Type B pancreatic cell (in vitro differentiated cells): ENCODE measurements around the gene CAPN5. TPM values are rescaled to one million over a fixed set of nuclear protein-coding genes. Genes with fewer than 3 reads are reported as not detected.
"Not testable (repeated sequence)": the region's sequence is repeated elsewhere in the genome, so short reads cannot be mapped to it uniquely, and the experiment has no call there.

ENCODE experiments used
- DNase-seq: peaks from one replicate; pipeline ENCODE4 v3.0.0; 2021; ENCODE audit warnings: mixed read lengths; ENCODE audit not compliant: unreplicated experiment; ENCODE audit errors: extremely low spot score
- H3K27ac Mint-ChIP-seq: 2 replicates; pipeline ENCODE4 v1.8.0; 2021; ENCODE audit warnings: mild to moderate bottlenecking, mixed read lengths
- H3K27me3 Mint-ChIP-seq: 2 replicates; pipeline ENCODE4 v1.8.0; 2021; ENCODE audit warnings: mixed read lengths
- H3K36me3 Mint-ChIP-seq: 2 replicates; pipeline ENCODE4 v1.8.0; 2021; ENCODE audit warnings: mixed read lengths
- H3K4me1 Mint-ChIP-seq: one replicate; pipeline ENCODE4 v1.8.0; 2021; ENCODE audit warnings: mixed read lengths; ENCODE audit not compliant: unreplicated experiment
- H3K4me3 Mint-ChIP-seq: 2 replicates; pipeline ENCODE4 v1.8.0; 2021; ENCODE audit warnings: mild to moderate bottlenecking, mixed read lengths
- H3K9me3 Mint-ChIP-seq: 2 replicates; pipeline ENCODE4 v1.8.0; 2021; ENCODE audit warnings: mixed read lengths
- long read RNA-seq: library from polyadenylated mRNA; unstranded; transcript quantifications from one replicate; pipeline ENCODE4 v2.0.0, GENCODE V29; 2020
- total RNA-seq: library from RNA; stranded (reverse); gene quantifications from 2 replicates; pipeline ENCODE4 v1.2.1, GENCODE V29; 2021; ENCODE audit warnings: low replicate concordance
- TF ChIP-seq, protein P1 (sequence below): fragments of 200-600 bp; sonication (generic); conservative IDR thresholded peaks from 2 replicates; pipeline ENCODE4 v1.5.0; 2021; ENCODE audit warnings: antibody characterized with exemption, mild to moderate bottlenecking

CAPN5 gene
- total RNA-seq = 17.9 and 18.8 TPM in 2 replicates
- long read RNA-seq = 0 reads

DNA sequence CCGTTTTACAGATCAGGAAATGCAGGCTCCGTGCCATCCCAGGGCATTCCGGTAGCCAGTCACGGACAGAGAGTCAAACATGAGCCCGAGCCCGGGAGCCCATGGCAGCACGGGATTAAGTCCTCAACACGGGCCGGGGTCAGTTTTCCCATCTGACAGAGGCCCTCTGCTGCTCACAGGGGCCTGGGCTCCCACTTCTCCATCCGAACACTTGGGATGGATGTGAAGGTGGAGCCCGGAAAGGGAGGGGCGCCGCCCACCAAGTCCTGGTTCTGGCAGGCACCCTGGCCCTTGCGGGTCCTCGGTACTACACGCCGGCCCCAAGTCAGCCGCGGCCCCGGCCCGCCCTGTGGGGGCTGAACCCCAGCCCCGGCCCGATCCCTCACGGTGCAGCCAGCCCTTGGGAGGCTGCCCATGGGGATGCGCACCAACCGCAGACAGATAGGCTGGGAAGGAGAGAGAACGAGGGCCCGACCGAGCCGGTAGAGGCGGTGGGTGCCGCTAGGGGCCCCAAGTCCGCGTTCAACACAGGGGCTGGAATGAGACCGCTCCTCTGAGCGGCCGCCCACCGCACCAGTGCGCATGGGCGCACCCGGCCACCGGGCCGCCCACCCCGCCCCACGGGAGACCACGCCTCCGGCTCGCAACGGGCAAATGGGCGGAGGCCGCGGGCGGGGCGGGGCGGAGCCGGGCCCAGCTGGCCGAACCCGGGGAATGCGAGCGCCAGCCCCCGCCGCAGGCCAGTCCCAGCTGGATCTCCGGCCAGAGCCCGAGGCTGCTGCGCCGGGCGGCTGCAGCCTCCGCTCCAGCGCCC, at the start of gene CAPN5:
TSS of gene CAPN5 (plus strand) at position 743 of the 814 bp plus-strand sequence. CDS start 17,916 bp downstream, outside the sequence.
- DNase-seq = peak; percentile 97
- TF ChIP-seq, protein P1, sequence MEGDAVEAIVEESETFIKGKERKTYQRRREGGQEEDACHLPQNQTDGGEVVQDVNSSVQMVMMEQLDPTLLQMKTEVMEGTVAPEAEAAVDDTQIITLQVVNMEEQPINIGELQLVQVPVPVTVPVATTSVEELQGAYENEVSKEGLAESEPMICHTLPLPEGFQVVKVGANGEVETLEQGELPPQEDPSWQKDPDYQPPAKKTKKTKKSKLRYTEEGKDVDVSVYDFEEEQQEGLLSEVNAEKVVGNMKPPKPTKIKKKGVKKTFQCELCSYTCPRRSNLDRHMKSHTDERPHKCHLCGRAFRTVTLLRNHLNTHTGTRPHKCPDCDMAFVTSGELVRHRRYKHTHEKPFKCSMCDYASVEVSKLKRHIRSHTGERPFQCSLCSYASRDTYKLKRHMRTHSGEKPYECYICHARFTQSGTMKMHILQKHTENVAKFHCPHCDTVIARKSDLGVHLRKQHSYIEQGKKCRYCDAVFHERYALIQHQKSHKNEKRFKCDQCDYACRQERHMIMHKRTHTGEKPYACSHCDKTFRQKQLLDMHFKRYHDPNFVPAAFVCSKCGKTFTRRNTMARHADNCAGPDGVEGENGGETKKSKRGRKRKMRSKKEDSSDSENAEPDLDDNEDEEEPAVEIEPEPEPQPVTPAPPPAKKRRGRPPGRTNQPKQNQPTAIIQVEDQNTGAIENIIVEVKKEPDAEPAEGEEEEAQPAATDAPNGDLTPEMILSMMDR = peak; percentile 65
- Mint-ChIP-seq H3K4me3 (peak within 1 kb of the TSS; percentile 92), H3K36me3 (no peaks in the 10 kb centered on the region), H3K27ac (peak within 1 kb of the TSS; percentile 79), H3K4me1 (peaks cover 15% of the 10 kb centered on the region), H3K27me3 (peaks cover 16% of the 10 kb centered on the region), H3K9me3 (no peaks in the 10 kb centered on the region)

DNA sequence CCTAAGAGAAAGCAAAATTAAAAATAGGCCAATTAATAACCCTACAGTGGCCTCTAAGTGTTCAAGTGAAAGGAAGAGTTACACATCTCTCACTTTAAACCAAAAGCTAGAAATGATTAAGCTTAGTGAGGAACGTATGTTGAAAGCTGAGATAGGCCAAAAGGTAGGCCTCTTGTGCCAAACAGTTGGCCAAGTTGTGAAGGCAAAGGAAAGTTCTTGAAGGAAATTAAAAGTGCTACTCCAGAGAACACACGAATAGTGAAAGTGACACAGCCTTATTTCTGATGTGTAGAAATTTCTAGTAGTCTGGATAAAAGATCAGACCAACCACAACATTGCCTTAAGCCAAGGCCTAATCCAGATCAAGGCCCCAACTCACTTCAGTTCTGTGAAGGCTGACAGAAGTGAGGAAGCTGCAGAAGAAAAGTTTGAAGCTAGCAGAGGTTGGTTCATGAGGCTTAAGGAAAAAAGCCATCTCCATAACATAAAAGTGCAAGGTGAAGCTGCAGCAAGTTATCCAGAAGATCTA, 48.3 kb upstream of the CAPN5 start:
- not testable (repeated sequence) for DNase-seq, H3K4me3 Mint-ChIP-seq, H3K27ac Mint-ChIP-seq, H3K9me3 Mint-ChIP-seq, H3K27me3 Mint-ChIP-seq
- peaks cover 29% of the 10 kb centered on the region for H3K36me3 Mint-ChIP-seq
- H3K4me1 Mint-ChIP-seq = peaks cover 29% of the 10 kb centered on the region

DNA sequence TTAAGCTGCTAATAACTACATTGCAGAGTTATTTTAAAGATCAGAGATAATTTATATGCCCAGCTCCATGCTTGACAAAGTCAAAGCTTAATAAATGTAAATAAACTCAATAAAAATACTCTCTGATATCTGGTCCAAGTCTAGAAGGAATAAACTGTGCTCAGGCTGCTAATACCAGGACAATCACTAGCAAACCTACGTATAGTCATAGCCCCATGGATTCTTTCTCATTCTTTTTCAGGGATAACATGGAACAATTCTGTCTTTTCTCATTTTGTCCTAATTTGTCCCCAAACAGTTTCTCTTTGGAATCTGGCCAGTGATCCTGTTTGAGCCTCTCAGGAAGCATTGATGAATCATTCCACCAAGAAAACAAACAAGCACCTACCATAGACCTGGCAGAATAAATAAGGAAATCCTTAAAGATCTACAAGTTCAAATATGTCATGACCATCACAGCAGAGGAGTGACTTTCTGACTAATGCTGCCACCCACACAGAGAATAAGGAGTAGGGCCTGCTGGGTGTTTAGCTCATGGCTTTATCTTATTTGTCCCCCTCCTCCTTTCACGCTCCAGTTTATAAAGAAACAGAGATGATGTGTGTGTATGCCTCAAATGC, 46.7 kb upstream of the CAPN5 start:
- Mint-ChIP-seq H3K9me3 (no peaks in the 10 kb centered on the region), H3K36me3 (peaks cover 26% of the 10 kb centered on the region), H3K4me1 (peaks cover 29% of the 10 kb centered on the region), H3K4me3 (no peak overlapping the region), H3K27ac (peak overlapping the region; percentile 52), H3K27me3 (no peaks in the 10 kb centered on the region)
- TF ChIP-seq, protein P1 = no peak
- no peak for DNase-seq

DNA sequence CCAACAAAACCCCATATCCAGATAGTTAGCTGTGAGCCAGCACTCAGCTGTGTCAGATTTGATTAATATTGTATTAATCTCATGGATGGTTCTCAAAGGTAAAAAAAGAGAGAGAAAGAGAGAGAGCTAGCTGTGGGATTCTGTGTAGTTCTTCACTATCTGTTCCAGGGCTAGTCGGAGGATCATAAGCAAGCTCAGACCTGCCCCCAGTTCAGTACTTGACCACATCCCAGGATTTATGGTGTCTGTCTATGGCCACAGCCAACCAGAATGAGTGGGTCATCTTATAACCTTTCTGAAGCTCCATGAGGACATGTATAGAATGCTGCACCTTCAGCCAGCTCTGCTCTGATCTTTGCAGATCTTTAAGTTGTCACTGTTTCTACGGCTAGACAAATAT, 46.0 kb upstream of the CAPN5 start:
- TF ChIP-seq, protein P1 = no peak
- DNase-seq = no peak
- Mint-ChIP-seq H3K27ac (no peak overlapping the region), H3K4me1 (peaks cover 24% of the 10 kb centered on the region), H3K27me3 (no peaks in the 10 kb centered on the region), H3K36me3 (peaks cover 26% of the 10 kb centered on the region), H3K4me3 (no peak overlapping the region), H3K9me3 (no peaks in the 10 kb centered on the region)

DNA sequence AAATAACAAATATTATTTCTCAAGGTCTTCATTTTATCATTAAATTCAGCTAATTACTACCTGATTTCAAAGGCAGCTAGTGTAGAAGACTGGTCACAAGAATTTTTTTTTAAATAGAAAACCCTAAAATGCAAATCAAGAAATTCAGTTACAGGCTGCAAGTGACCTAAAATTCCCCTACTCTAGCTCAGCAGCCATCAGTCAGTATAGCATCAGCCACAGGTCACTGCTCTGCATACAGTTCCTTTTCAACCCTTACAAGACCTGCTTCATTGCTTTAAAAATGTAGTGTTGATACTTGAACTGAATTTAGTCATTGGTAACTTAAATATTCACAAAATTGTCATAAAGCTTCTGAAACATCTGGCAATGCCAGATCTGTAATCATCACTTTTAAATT, 42.0 kb upstream of the CAPN5 start:
- TF ChIP-seq, protein P1 = no peak
- no peak for DNase-seq
- H3K27me3 Mint-ChIP-seq = no peaks in the 10 kb centered on the region
- no peak overlapping the region for H3K4me3 Mint-ChIP-seq
- peaks cover 10% of the 10 kb centered on the region for H3K36me3 Mint-ChIP-seq
- no peak overlapping the region for H3K27ac Mint-ChIP-seq
- H3K9me3 Mint-ChIP-seq = no peaks in the 10 kb centered on the region
- H3K4me1 Mint-ChIP-seq = peaks cover 11% of the 10 kb centered on the region

DNA sequence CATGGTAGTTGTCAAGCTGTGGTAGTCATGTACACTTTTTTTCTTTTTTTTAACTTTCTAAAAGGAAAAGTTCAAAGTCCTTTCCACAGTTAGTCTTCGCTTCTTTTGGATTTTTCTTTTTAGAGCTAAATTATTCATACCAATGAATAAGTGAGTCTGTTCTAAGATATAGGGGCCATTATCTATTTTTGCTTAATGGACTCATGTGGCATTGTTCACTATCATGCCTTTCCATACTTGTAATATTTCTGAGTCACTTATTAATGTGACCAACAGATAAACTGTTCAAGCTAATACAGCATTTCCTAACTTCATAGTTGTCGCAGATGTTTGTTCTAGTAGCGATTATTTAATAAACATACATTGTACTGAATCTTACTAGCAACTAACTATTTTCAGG, 40.5 kb upstream of the CAPN5 start:
- H3K36me3 Mint-ChIP-seq = no peaks in the 10 kb centered on the region
- peaks cover 3% of the 10 kb centered on the region for H3K27me3 Mint-ChIP-seq

More for the DNA sequence above, 40.5 kb upstream of the CAPN5 start:
- DNase-seq = no peak
- Mint-ChIP-seq H3K9me3 (no peaks in the 10 kb centered on the region), H3K4me1 (no peaks in the 10 kb centered on the region), H3K4me3 (no peak overlapping the region), H3K27ac (no peak overlapping the region)
- TF ChIP-seq, protein P1 = no peak
